Panc1 (cell line): Measurements from ENCODE around the gene TRNAU1AP. TPM values are rescaled to one million over a fixed set of nuclear protein-coding genes. Genes with fewer than 3 reads are reported as not detected.

Experiments
- ATAC-seq: fragments of 200-7000 bp; cut with Tn5 transposase; 2 replicates; pipeline ENCODE4 v1.9.1; 2020; ENCODE audit warnings: mild to moderate bottlenecking, moderate library complexity
- BruUV-seq: library from RNA; stranded (reverse); fragments of 400-500 nt; replicated peaks from 2 replicates; lab custom pipeline; 2021; lab: Mats Ljungman, UMichigan
- CTCF ChIA-PET: fragments of 300-600 bp; sonication (Branson Sonifier 250); formaldehyde crosslinking; loops from one replicate; lab custom pipeline; 2022; ENCODE audit warnings: antibody characterized with exemption; lab: Charles Lee
- POLR2A ChIA-PET: fragments of 300-600 bp; sonication (Branson Sonifier 250); formaldehyde crosslinking; loops from one replicate; lab custom pipeline; 2022; ENCODE audit warnings: antibody characterized with exemption; lab: Charles Lee
- DNase-seq: peaks from one replicate; pipeline ENCODE4 v3.0.0-alpha.2; 2010; ENCODE audit warnings: low read depth, low spot score
- H3K27ac ChIP-seq: 2 replicates; pipeline ENCODE4 v1.5.1; 2011; ENCODE audit warnings: mild to moderate bottlenecking, low read length, inconsistent platforms
- H3K27me3 ChIP-seq: fragments of 200-500 bp; sonication (Bioruptor generic); 2 replicates; pipeline ENCODE4 v1.6.0; 2014; ENCODE audit warnings: low read length, inconsistent platforms; ENCODE audit not compliant: control insufficient read depth, insufficient read depth
- H3K36me3 ChIP-seq: fragments of 200-500 bp; sonication (Bioruptor generic); 2 replicates; pipeline ENCODE4 v1.5.1; 2014; ENCODE audit warnings: inconsistent platforms, mild to moderate bottlenecking, low read length, moderate library complexity; ENCODE audit not compliant: control insufficient read depth, insufficient read depth
- H3K4me1 ChIP-seq: 2 replicates; pipeline ENCODE4 v1.5.1; 2011; ENCODE audit warnings: inconsistent platforms, mild to moderate bottlenecking, low read length, moderate library complexity; ENCODE audit not compliant: control insufficient read depth, insufficient read depth
- H3K4me3 ChIP-seq, 2 experiments: 2 replicates each; pipeline ENCODE4 v1.5.1; 2011 to 2012; ENCODE audit warnings: low read depth in 2 of 2, low read length in 2 of 2, mild to moderate bottlenecking in 2 of 2, inconsistent platforms in 1 of 2, moderate library complexity in 1 of 2
- H3K9me3 ChIP-seq: fragments of 200-500 bp; sonication (Bioruptor generic); 2 replicates; pipeline ENCODE4 v1.5.1; 2014; ENCODE audit warnings: low read depth, mild to moderate bottlenecking, inconsistent platforms, low read length, moderate library complexity; ENCODE audit not compliant: control insufficient read depth, insufficient read depth
- CTCF ChIP-seq: fragments of 450-650 bp; IDR thresholded peaks from 2 replicates; pipeline ENCODE4 v1.5.1; 2017; ENCODE audit warnings: mild to moderate bottlenecking
- POLR2AphosphoS5 ChIP-seq: IDR thresholded peaks from 2 replicates; pipeline ENCODE4 v1.6.1; 2012; ENCODE audit warnings: mild to moderate bottlenecking, low read depth, low read length, moderate library complexity
- REST ChIP-seq, 2 experiments: IDR thresholded peaks; 2 replicates each; pipeline ENCODE4 v1.6.1; 2011 to 2012; ENCODE audit warnings: low read depth in 2 of 2, control low read depth in 1 of 2, low read length in 1 of 2, mild to moderate bottlenecking in 1 of 2, moderate library complexity in 1 of 2; ENCODE audit not compliant: insufficient read depth in 1 of 2
- SIN3A ChIP-seq: IDR thresholded peaks from 2 replicates; pipeline ENCODE4 v1.6.1; 2012; ENCODE audit warnings: low read depth, mild to moderate bottlenecking, low read length, moderate library complexity, borderline replicate concordance; ENCODE audit not compliant: insufficient read depth
- TCF7L2 ChIP-seq: IDR thresholded peaks from 2 replicates; pipeline ENCODE4 v1.6.1; 2011; ENCODE audit warnings: mild to moderate bottlenecking, low read depth, low read length, inconsistent platforms
- in situ Hi-C: cut with HindIII; loops from 2 replicates; pipeline ENCODE4 v1.10.0; 2016; ENCODE audit warnings: low sequenced_read_pairs, low pct_unique_long_range_greater_than_20kb
- intact Hi-C: fragments of 100-400 bp; cut with micrococcal nuclease; formaldehyde crosslinking; loops from one replicate; pipeline ENCODE4 v1.10.0; 2022; ENCODE audit not compliant: unreplicated experiment
- total RNA-seq: library from RNA; stranded (reverse); gene quantifications from one replicate; pipeline ENCODE4 v1.2.1, GENCODE V29; 2021; ENCODE audit not compliant: unreplicated experiment

Gene TRNAU1AP
- total RNA-seq, 1 experiment from 2014 or later = 39.1 TPM

- no TSS peak for BruUV-seq
- in situ Hi-C loops (no loop called here), intact Hi-C loops (no loop called here)
- ChIA-PET CTCF (no interaction called here), POLR2A (interaction anchor here (0.5 to 0.9 kb wide), 3 partner anchors 24 to 341 kb away, joined by 6 to 14 read pairs (median 6); no protein-coding TSS in a partner anchor)
- Histone ChIP-seq H3K27ac (peak overlapping the region; percentile 4; the same call in 1 of the 2 replicates), H3K27me3 (no peaks in the 10 kb centered on the region), H3K9me3 (no peaks in the 10 kb centered on the region), H3K4me1 (peaks cover 4% of the 10 kb centered on the region), H3K4me3 (peak overlapping the region; percentile 89 to 90), H3K36me3 (peaks cover 15% of the 10 kb centered on the region)
- TF ChIP-seq REST (IDR thresholded peaks at IDR 0.05; ENCODE audit: insufficient read depth in 1 of 2, low read depth in 2 of 2, low read length in 1 of 2) (no peak), POLR2AphosphoS5 (0 out of 2 replicates have a peak, but pooled peaks have one; percentile 20)
- DNase-seq (no peak), ATAC-seq (no peak)
Measured at GRCh38 chr1:28579401-28579800, 26.5 kb downstream of the TRNAU1AP start.

- Histone ChIP-seq H3K4me3 (peak overlapping the region; percentile 89 to 90), H3K9me3 (no peaks in the 10 kb centered on the region), H3K36me3 (peaks cover 15% of the 10 kb centered on the region), H3K27me3 (no peaks in the 10 kb centered on the region), H3K4me1 (peaks cover 4% of the 10 kb centered on the region), H3K27ac (peak overlapping the region; percentile 93)
- no peak for DNase-seq
- ChIA-PET CTCF (no interaction called here), POLR2A (interaction anchor here (0.6 to 1.2 kb wide), 7 partner anchors 12 to 366 kb away, joined by 3 to 15 read pairs (median 4); no protein-coding TSS in a partner anchor)
- peak; percentile 1; the same call in 1 of the 2 replicates for ATAC-seq
- TF ChIP-seq SIN3A (no peak; the same call in 1 of the 2 replicates), POLR2AphosphoS5 (no peak), CTCF (no peak), REST (IDR thresholded peaks at IDR 0.05; ENCODE audit: insufficient read depth in 1 of 2, low read depth in 2 of 2, low read length in 1 of 2) (no peak), TCF7L2 (no peak)
- in situ Hi-C loops (no loop called here), intact Hi-C loops (no loop called here)
- BruUV-seq = TSS peak; percentile 90
Measured at GRCh38 chr1:28580722-28581530, 28.0 kb downstream of the TRNAU1AP start.
